ENCODE results near the gene NSMCE1. TPM values are rescaled to one million over a fixed set of nuclear protein-coding genes. Genes with fewer than 3 reads are reported as not detected.

Gene NSMCE1
- total and polyA plus RNA-seq, 4 donors, result 16.5 to 39.0 (median 21.7) TPM

DNA sequence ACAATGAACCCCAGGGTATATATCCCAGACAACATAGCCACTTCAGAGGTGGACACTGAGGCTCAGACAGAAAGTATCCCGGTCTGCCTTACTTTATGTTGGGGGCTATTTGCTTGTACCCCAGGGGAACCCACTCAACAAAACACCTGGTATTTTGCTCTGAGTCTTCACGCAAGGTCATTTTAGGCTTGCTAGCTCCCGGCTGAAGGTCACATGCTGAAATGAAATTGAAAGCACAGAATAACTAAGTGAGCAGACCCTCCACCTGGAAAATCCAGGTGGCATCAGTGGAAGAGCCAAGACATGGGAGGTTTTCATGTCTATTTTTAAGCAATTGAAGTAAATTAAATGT is 69.4 kb downstream of the NSMCE1 start:
- TF ChIP-seq, protein P1, sequence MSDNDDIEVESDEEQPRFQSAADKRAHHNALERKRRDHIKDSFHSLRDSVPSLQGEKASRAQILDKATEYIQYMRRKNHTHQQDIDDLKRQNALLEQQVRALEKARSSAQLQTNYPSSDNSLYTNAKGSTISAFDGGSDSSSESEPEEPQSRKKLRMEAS (IDR thresholded peaks at IDR 0.05), result no peak
- no peak for TF ChIP-seq GABPA (IDR thresholded peaks at IDR 0.05 in 1 of 2, conservative IDR thresholded peaks at IDR 0.05 in 1 of 2)
- TF ChIP-seq FOXA1 (IDR thresholded peaks at IDR 0.05), result no peak
- TF ChIP-seq, protein P2, sequence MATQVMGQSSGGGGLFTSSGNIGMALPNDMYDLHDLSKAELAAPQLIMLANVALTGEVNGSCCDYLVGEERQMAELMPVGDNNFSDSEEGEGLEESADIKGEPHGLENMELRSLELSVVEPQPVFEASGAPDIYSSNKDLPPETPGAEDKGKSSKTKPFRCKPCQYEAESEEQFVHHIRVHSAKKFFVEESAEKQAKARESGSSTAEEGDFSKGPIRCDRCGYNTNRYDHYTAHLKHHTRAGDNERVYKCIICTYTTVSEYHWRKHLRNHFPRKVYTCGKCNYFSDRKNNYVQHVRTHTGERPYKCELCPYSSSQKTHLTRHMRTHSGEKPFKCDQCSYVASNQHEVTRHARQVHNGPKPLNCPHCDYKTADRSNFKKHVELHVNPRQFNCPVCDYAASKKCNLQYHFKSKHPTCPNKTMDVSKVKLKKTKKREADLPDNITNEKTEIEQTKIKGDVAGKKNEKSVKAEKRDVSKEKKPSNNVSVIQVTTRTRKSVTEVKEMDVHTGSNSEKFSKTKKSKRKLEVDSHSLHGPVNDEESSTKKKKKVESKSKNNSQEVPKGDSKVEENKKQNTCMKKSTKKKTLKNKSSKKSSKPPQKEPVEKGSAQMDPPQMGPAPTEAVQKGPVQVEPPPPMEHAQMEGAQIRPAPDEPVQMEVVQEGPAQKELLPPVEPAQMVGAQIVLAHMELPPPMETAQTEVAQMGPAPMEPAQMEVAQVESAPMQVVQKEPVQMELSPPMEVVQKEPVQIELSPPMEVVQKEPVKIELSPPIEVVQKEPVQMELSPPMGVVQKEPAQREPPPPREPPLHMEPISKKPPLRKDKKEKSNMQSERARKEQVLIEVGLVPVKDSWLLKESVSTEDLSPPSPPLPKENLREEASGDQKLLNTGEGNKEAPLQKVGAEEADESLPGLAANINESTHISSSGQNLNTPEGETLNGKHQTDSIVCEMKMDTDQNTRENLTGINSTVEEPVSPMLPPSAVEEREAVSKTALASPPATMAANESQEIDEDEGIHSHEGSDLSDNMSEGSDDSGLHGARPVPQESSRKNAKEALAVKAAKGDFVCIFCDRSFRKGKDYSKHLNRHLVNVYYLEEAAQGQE (IDR thresholded peaks at IDR 0.05), result no peak
- TF ChIP-seq FOXA2 (IDR thresholded peaks at IDR 0.05), result no peak
- TF ChIP-seq JUND (IDR thresholded peaks at IDR 0.05), result no peak
- no peak for TF ChIP-seq RXRA (IDR thresholded peaks at IDR 0.05)
- TF ChIP-seq, protein P3, sequence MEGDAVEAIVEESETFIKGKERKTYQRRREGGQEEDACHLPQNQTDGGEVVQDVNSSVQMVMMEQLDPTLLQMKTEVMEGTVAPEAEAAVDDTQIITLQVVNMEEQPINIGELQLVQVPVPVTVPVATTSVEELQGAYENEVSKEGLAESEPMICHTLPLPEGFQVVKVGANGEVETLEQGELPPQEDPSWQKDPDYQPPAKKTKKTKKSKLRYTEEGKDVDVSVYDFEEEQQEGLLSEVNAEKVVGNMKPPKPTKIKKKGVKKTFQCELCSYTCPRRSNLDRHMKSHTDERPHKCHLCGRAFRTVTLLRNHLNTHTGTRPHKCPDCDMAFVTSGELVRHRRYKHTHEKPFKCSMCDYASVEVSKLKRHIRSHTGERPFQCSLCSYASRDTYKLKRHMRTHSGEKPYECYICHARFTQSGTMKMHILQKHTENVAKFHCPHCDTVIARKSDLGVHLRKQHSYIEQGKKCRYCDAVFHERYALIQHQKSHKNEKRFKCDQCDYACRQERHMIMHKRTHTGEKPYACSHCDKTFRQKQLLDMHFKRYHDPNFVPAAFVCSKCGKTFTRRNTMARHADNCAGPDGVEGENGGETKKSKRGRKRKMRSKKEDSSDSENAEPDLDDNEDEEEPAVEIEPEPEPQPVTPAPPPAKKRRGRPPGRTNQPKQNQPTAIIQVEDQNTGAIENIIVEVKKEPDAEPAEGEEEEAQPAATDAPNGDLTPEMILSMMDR (IDR thresholded peaks at IDR 0.05; ENCODE audit: low read depth, low read length, missing input control), result no peak
- Histone ChIP-seq H3K27ac (ENCODE audit: low read depth in 1 of 2, low read length in 2 of 2) (no peak overlapping the region), H3K36me3 (ENCODE audit: control insufficient read depth in 4 of 4, insufficient read depth in 3 of 4, low read depth in 1 of 4, low read length in 3 of 4) (no peaks in the 10 kb centered on the region), H3K27me3 (ENCODE audit: control insufficient read depth in 4 of 4, insufficient read depth in 4 of 4, low read length in 3 of 4) (no peaks in the 10 kb centered on the region), H3K9me3 (ENCODE audit: control insufficient read depth in 4 of 4, low read length in 3 of 4) (no peaks in the 10 kb centered on the region), H3K4me3 (ENCODE audit: low read depth in 1 of 3, low read length in 3 of 3) (no peak overlapping the region), H3K9ac (ENCODE audit: low read depth in 1 of 2, low read length in 2 of 2) (no peak overlapping the region), H3K4me1 (ENCODE audit: control insufficient read depth in 4 of 4, insufficient read depth in 4 of 4, low read length in 3 of 4) (peaks cover 2 to 8% (median 6%) of the 10 kb centered on the region in 4 donors)
- DNase-seq (ENCODE audit: low spot score), result no peak
- WGBS, result 86% methylated on average over 3 of the region's 3 CpGs

DNA sequence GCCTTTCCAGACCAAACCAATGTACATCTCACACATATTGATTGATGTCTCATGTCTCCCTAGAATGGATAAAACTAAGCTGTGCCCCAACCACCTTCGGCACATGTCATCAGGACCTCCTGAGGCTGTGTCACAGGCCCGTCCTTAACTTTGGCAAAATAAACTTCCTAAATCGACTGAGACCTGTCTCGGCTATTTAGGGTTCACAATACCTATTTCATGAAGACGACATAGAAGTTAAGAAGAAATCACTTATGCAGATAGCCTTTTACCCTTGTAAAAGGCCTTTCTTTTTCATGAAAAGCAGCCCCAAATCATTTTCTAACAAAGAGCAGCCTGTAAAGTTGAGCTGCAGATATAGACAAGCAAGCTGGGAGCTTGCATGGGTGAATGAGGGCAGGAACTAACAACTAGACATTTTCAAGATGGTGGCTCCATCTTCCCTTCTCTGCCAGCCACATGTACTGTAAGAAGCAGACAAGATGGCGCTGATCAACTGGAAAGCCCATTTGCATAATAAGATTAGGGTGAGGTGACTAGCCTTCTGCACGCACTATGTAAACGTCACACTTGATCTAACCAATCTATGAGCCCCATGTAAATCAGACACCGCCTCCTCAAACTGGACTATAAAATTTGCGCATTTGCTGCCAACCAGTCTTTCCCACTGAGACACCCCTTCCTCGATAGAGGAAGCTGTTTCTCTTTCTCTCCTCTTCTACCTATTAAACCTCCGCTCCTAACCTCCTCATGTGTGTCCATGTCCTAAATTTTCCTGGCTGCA is 69.9 kb downstream of the NSMCE1 start:
- H3K4me1 ChIP-seq (ENCODE audit: control insufficient read depth in 4 of 4, insufficient read depth in 4 of 4, low read length in 3 of 4), result peaks cover 2 to 8% (median 6%) of the 10 kb centered on the region in 4 donors
- H3K4me3 ChIP-seq (ENCODE audit: low read depth in 1 of 3, low read length in 3 of 3), result no peak overlapping the region
- WGBS, result 93% methylated on average over 12 of the region's 12 CpGs
- no peaks in the 10 kb centered on the region for H3K36me3 ChIP-seq (ENCODE audit: control insufficient read depth in 4 of 4, insufficient read depth in 3 of 4, low read depth in 1 of 4, low read length in 3 of 4)
- H3K27ac ChIP-seq (ENCODE audit: low read depth in 1 of 2, low read length in 2 of 2), result no peak overlapping the region
- no peaks in the 10 kb centered on the region for H3K27me3 ChIP-seq (ENCODE audit: control insufficient read depth in 4 of 4, insufficient read depth in 4 of 4, low read length in 3 of 4)
- DNase-seq (ENCODE audit: low spot score), result no peak
- no peaks in the 10 kb centered on the region for H3K9me3 ChIP-seq (ENCODE audit: control insufficient read depth in 4 of 4, low read length in 3 of 4)
- TF ChIP-seq EGR1 (IDR thresholded peaks at IDR 0.05; ENCODE audit: low read depth in 2 of 2) (no peak), HNF4A (conservative IDR thresholded peaks at IDR 0.05) (no peak), YY1 (IDR thresholded peaks at IDR 0.05) (no peak), SP1 (IDR thresholded peaks at IDR 0.05) (no peak), RAD21 (IDR thresholded peaks at IDR 0.05) (no peak), NR2F2 (IDR thresholded peaks at IDR 0.05) (no peak)
- H3K9ac ChIP-seq (ENCODE audit: low read depth in 1 of 2, low read length in 2 of 2), result no peak overlapping the region
